ACC112 (cell line): ENCODE results near the gene MYO1D.

Experiments used
- H2AFZ ChIP-seq: fragments of 200-600 bp; sonication (generic); one replicate; pipeline ENCODE4 v1.6.0; 2017; ENCODE audit warnings: antibody characterized with exemption, low read length; ENCODE audit not compliant: unreplicated experiment
- H3K27ac ChIP-seq: fragments of 200-600 bp; sonication (generic); 2 replicates; pipeline ENCODE4 v1.5.1; 2014; ENCODE audit warnings: low read depth, mild to moderate bottlenecking, antibody characterized with exemption, low read length, moderate library complexity
- H3K27me3 ChIP-seq: fragments of 200-600 bp; sonication (generic); 2 replicates; pipeline ENCODE4 v1.6.1; 2014; ENCODE audit warnings: mild to moderate bottlenecking, antibody characterized with exemption, low read length, moderate library complexity, mixed read lengths; ENCODE audit not compliant: insufficient read depth
- H3K36me3 ChIP-seq: fragments of 200-600 bp; sonication (generic); 2 replicates; pipeline ENCODE4 v1.6.1; 2016; ENCODE audit warnings: mild to moderate bottlenecking, antibody characterized with exemption, low read length, moderate library complexity, mixed read lengths; ENCODE audit not compliant: insufficient read depth
- H3K4me1 ChIP-seq: fragments of 200-600 bp; sonication (generic); one replicate; pipeline ENCODE4 v1.6.1; 2016; ENCODE audit warnings: low read length, mixed read lengths; ENCODE audit not compliant: insufficient read depth, unreplicated experiment, control insufficient read depth
- H3K4me3 ChIP-seq: fragments of 200-600 bp; sonication (generic); 2 replicates; pipeline ENCODE4 v1.5.1; 2014; ENCODE audit warnings: mild to moderate bottlenecking, low read depth, low read length
- H3K79me2 ChIP-seq: fragments of 200-600 bp; sonication (generic); one replicate; pipeline ENCODE4 v1.6.0; 2016; ENCODE audit warnings: low read length; ENCODE audit not compliant: control insufficient read depth, unreplicated experiment, insufficient read depth

Gene MYO1D

GRCh38 chr17:32494621-32495358 is 382.1 kb downstream of the MYO1D start:
- H3K27me3 ChIP-seq = no peaks in the 10 kb centered on the region
- H2AFZ ChIP-seq = no peak overlapping the region
- H3K4me3 ChIP-seq = no peak overlapping the region
- H3K36me3 ChIP-seq = no peaks in the 10 kb centered on the region
- H3K79me2 ChIP-seq = no peaks in the 10 kb centered on the region
- peaks cover 37% of the 10 kb centered on the region for H3K4me1 ChIP-seq
- no peak overlapping the region for H3K27ac ChIP-seq

DNA sequence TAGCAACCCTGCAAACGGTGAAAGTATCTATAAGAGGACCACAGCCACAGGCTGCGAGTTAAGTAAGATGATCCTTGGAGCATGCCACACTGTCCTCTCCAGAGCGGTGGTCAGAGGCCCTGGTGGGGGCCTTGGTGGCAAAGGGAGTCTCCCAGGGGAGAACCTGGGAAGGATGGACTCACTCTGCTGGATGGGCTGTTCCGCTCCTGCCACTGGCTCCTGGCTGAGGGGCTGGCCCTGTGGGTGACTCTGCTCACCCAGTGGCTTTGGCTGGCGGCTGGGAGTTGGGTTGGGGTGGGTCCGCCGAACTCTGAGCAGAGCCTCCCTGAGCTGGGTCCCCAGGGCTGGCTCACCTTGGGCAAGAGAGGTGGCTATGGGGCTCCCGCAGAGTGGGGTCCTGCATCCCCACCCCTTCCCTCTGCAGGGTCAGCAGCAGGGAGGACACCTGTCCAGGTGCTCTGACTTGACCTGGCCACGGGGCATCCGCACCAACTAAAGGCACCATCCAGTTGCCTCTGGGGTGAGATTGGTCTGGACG is 382.9 kb downstream of the MYO1D start:
- Histone ChIP-seq H3K4me3 (no peak overlapping the region), H3K27me3 (no peaks in the 10 kb centered on the region), H3K4me1 (peaks cover 37% of the 10 kb centered on the region), H3K27ac (no peak overlapping the region), H3K36me3 (no peaks in the 10 kb centered on the region), H3K79me2 (no peaks in the 10 kb centered on the region), H2AFZ (no peak overlapping the region)

DNA sequence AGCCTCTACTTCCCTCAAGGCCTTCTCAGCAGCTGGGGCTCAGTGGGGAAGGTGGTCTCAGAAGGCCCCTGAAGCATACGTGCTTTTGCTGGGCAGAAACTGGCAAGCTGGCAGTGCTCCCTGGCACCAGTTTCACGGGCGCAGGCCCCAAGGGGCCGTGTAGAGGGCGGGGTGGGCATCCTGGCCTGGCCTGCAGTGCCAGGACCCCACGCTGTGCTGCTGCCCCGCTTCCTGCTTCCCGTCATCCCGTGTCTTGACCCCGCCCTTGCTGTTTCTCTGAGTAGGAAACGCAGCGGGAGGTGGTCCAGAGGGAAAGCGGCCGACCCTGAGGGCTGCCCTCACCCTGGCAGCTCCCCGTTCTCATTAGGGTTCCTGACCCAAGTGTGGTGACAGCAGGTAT is 383.4 kb downstream of the MYO1D start:
- H3K27ac ChIP-seq = no peak overlapping the region

GRCh38 chr17:32492648-32493289 is 384.2 kb downstream of the MYO1D start:
- no peaks in the 10 kb centered on the region for H3K36me3 ChIP-seq
- H3K27me3 ChIP-seq = no peaks in the 10 kb centered on the region
- no peak overlapping the region for H2AFZ ChIP-seq
- H3K4me1 ChIP-seq = peaks cover 40% of the 10 kb centered on the region
- H3K4me3 ChIP-seq = no peak overlapping the region
- H3K79me2 ChIP-seq = no peaks in the 10 kb centered on the region
- no peak overlapping the region for H3K27ac ChIP-seq

More for the DNA sequence above, 383.4 kb downstream of the MYO1D start:
- Histone ChIP-seq H3K27me3 (no peaks in the 10 kb centered on the region), H3K79me2 (no peaks in the 10 kb centered on the region), H3K4me3 (no peak overlapping the region), H2AFZ (no peak overlapping the region), H3K4me1 (peaks cover 37% of the 10 kb centered on the region), H3K36me3 (no peaks in the 10 kb centered on the region)

DNA sequence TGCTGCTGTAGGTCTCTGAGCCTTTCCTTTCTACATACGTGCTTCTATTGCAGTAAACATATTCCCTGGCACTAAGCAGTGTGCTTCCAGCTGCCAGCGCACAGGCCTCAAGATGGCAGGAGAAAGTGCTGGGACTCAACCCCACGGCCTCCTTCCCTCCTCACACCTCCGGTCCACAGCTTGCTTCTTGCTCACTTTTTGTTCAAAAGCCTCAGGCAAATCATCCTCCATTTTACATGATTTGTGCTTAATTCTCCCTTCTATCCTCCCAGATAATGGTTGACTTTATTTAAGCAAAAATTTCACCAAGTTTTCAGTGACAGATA is 384.7 kb downstream of the MYO1D start:
- Histone ChIP-seq H3K27me3 (no peaks in the 10 kb centered on the region), H3K27ac (no peak overlapping the region), H3K36me3 (no peaks in the 10 kb centered on the region), H2AFZ (no peak overlapping the region), H3K79me2 (no peaks in the 10 kb centered on the region), H3K4me1 (peaks cover 38% of the 10 kb centered on the region), H3K4me3 (no peak overlapping the region)

GRCh38 chr17:32491371-32492263 is 385.3 kb downstream of the MYO1D start:
- Histone ChIP-seq H3K4me3 (no peak overlapping the region), H3K27me3 (no peaks in the 10 kb centered on the region), H3K4me1 (peaks cover 33% of the 10 kb centered on the region), H3K36me3 (no peaks in the 10 kb centered on the region), H2AFZ (no peak overlapping the region), H3K27ac (no peak overlapping the region), H3K79me2 (no peaks in the 10 kb centered on the region)

- no peak overlapping the region for H2AFZ ChIP-seq
- H3K27me3 ChIP-seq = no peaks in the 10 kb centered on the region
- no peak overlapping the region for H3K27ac ChIP-seq
- no peaks in the 10 kb centered on the region for H3K79me2 ChIP-seq
- H3K4me3 ChIP-seq = no peak overlapping the region
- no peaks in the 10 kb centered on the region for H3K36me3 ChIP-seq
- peaks cover 25% of the 10 kb centered on the region for H3K4me1 ChIP-seq
Observed at GRCh38 chr17:32490101-32490482, 386.8 kb downstream of the MYO1D start.

DNA sequence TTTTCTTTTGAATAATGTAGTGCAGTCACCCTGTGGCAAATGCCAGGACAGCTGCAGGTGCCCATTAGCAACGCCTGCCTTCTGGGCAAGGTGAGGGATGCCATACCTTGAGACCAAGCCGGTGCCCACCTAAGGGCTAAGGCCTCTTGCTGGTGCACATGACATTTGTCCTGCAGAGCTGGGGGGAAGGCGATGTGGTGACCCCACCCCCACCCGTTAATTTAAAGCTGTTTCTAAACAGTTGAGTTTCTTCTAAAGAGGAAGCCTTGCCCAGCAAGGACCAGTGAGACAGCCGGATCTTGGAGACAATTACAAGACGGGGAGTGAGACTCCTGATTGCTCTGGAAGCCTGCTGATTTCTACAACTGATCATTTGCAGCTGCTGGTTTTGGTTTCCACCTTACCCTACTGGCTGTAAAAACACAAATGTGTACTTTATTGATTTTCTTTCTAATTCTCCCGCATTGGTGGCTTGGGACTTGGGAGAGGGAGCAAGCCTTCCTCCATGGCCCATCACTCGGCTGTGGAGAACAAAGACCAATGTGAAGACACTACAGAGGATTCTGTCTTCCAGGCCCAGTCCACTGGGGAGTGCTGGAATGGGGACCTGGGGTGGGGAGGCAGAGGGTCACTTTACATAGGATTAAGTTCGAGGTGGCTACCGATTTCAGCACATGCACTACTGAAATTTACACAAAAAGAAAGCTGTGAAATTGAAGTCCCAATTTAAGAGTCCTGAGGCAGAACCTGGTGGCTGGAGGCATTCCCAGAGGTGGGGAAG is 387.4 kb downstream of the MYO1D start:
- H3K27me3 ChIP-seq = no peaks in the 10 kb centered on the region
- no peaks in the 10 kb centered on the region for H3K36me3 ChIP-seq
- no peaks in the 10 kb centered on the region for H3K79me2 ChIP-seq
- H3K27ac ChIP-seq = no peak overlapping the region
- H2AFZ ChIP-seq = no peak overlapping the region
- no peak overlapping the region for H3K4me3 ChIP-seq
- H3K4me1 ChIP-seq = peaks cover 23% of the 10 kb centered on the region

- Histone ChIP-seq H3K27ac (no peak overlapping the region), H3K36me3 (no peaks in the 10 kb centered on the region), H2AFZ (no peak overlapping the region), H3K27me3 (no peaks in the 10 kb centered on the region), H3K79me2 (no peaks in the 10 kb centered on the region), H3K4me1 (peaks cover 23% of the 10 kb centered on the region), H3K4me3 (no peak overlapping the region)
Observed at GRCh38 chr17:32488604-32489180, 388.2 kb downstream of the MYO1D start.

DNA sequence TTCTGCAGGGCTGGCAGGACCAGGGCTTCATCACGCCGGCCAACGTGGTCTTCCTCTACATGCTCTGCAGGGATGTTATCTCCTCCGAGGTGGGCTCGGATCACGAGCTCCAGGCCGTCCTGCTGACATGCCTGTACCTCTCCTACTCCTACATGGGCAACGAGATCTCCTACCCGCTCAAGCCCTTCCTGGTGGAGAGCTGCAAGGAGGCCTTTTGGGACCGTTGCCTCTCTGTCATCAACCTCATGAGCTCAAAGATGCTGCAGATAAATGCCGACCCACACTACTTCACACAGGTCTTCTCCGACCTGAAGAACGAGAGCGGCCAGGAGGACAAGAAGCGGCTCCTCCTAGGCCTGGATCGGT is 388.8 kb downstream of the MYO1D start:
- H3K27me3 ChIP-seq = no peaks in the 10 kb centered on the region
- H3K36me3 ChIP-seq = no peaks in the 10 kb centered on the region
- no peak overlapping the region for H2AFZ ChIP-seq
- H3K79me2 ChIP-seq = no peaks in the 10 kb centered on the region
- peak overlapping the region; percentile 84; the same call in 1 of the 2 replicates for H3K4me3 ChIP-seq
- H3K4me1 ChIP-seq = peaks cover 23% of the 10 kb centered on the region
- no peak overlapping the region for H3K27ac ChIP-seq
